ACC112 (cell line): ENCODE data around the gene C1QTNF12.

ENCODE experiments used
- H2AFZ ChIP-seq: fragments of 200-600 bp; sonication (generic); one replicate; pipeline ENCODE4 v1.6.0; 2017; ENCODE audit warnings: antibody characterized with exemption, low read length; ENCODE audit not compliant: unreplicated experiment
- H3K27ac ChIP-seq: fragments of 200-600 bp; sonication (generic); 2 replicates; pipeline ENCODE4 v1.5.1; 2014; ENCODE audit warnings: low read depth, mild to moderate bottlenecking, antibody characterized with exemption, low read length, moderate library complexity
- H3K27me3 ChIP-seq: fragments of 200-600 bp; sonication (generic); 2 replicates; pipeline ENCODE4 v1.6.1; 2014; ENCODE audit warnings: mild to moderate bottlenecking, antibody characterized with exemption, low read length, moderate library complexity, mixed read lengths; ENCODE audit not compliant: insufficient read depth
- H3K36me3 ChIP-seq: fragments of 200-600 bp; sonication (generic); 2 replicates; pipeline ENCODE4 v1.6.1; 2016; ENCODE audit warnings: mild to moderate bottlenecking, antibody characterized with exemption, low read length, moderate library complexity, mixed read lengths; ENCODE audit not compliant: insufficient read depth
- H3K4me1 ChIP-seq: fragments of 200-600 bp; sonication (generic); one replicate; pipeline ENCODE4 v1.6.1; 2016; ENCODE audit warnings: low read length, mixed read lengths; ENCODE audit not compliant: insufficient read depth, unreplicated experiment, control insufficient read depth
- H3K4me3 ChIP-seq: fragments of 200-600 bp; sonication (generic); 2 replicates; pipeline ENCODE4 v1.5.1; 2014; ENCODE audit warnings: mild to moderate bottlenecking, low read depth, low read length
- H3K79me2 ChIP-seq: fragments of 200-600 bp; sonication (generic); one replicate; pipeline ENCODE4 v1.6.0; 2016; ENCODE audit warnings: low read length; ENCODE audit not compliant: control insufficient read depth, unreplicated experiment, insufficient read depth

C1QTNF12 gene, protein sequence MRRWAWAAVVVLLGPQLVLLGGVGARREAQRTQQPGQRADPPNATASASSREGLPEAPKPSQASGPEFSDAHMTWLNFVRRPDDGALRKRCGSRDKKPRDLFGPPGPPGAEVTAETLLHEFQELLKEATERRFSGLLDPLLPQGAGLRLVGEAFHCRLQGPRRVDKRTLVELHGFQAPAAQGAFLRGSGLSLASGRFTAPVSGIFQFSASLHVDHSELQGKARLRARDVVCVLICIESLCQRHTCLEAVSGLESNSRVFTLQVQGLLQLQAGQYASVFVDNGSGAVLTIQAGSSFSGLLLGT

DNA sequence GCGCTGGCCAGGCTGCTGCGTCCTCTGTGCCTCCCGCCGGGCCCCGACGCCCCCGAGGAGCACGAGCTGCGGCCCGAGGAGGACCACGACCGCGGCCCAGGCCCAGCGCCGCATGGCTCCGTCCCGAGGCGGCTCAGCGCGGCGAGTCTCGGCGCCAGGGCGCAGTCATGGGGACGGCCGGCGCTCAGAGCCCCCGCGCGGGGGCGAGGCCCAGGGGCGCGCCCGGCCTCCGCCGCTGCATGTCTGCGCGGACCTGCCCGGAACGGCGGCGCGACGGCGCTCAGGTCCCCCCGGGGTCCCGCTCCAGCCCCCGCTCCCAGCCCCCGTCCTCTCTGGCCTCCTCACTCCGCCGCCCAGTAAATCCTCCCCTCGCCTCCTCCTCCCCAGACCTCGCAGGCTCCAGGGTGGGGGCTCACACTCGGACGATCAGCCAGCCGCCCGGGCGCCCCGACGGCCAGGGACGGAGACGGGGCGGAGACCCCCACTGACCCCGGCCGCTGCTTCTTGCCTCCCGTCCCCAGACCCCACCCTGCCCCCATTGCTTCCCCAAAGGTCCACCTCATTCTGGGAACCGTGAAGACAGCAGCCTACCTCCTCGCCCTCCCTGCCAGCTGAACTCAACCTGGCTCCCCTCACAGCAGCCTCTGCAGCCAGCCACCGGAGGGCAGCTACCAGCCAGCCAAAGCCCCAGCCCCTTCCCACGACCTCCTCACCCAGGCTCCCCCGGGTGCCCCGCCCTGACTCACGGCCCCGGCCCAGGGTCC is at the start of gene C1QTNF12:
Gene C1QTNF12, minus strand, starts transcription at position 146 of the 764 bp plus-strand sequence. Its CDS starts 32 bp downstream, at position 114.
- Histone ChIP-seq H3K4me3 (no peak within 1 kb of the TSS), H3K4me1 (no peaks in the 10 kb centered on the region), H3K27me3 (peaks cover 9% of the 10 kb centered on the region; the same call in 1 of the 2 replicates), H3K79me2 (no peaks in the 10 kb centered on the region), H3K36me3 (no peaks in the 10 kb centered on the region), H2AFZ (no peak within 1 kb of the TSS), H3K27ac (no peak within 1 kb of the TSS)

GRCh38 chr1:1295154-1295923 is 48.8 kb upstream of the C1QTNF12 start:
- H3K4me3 ChIP-seq = no peak overlapping the region
- H2AFZ ChIP-seq = no peak overlapping the region
- no peak overlapping the region for H3K27ac ChIP-seq
- no peaks in the 10 kb centered on the region for H3K27me3 ChIP-seq
- no peaks in the 10 kb centered on the region for H3K79me2 ChIP-seq
- peaks cover 10% of the 10 kb centered on the region for H3K4me1 ChIP-seq
- H3K36me3 ChIP-seq = no peaks in the 10 kb centered on the region

- Histone ChIP-seq H3K36me3 (no peaks in the 10 kb centered on the region), H3K79me2 (no peaks in the 10 kb centered on the region), H2AFZ (no peak overlapping the region), H3K27me3 (no peaks in the 10 kb centered on the region), H3K27ac (no peak overlapping the region), H3K4me1 (peaks cover 10% of the 10 kb centered on the region), H3K4me3 (no peak overlapping the region)
These were observed 47.8 kb upstream of the C1QTNF12 start for GRCh38 chr1:1294250-1294890.

DNA sequence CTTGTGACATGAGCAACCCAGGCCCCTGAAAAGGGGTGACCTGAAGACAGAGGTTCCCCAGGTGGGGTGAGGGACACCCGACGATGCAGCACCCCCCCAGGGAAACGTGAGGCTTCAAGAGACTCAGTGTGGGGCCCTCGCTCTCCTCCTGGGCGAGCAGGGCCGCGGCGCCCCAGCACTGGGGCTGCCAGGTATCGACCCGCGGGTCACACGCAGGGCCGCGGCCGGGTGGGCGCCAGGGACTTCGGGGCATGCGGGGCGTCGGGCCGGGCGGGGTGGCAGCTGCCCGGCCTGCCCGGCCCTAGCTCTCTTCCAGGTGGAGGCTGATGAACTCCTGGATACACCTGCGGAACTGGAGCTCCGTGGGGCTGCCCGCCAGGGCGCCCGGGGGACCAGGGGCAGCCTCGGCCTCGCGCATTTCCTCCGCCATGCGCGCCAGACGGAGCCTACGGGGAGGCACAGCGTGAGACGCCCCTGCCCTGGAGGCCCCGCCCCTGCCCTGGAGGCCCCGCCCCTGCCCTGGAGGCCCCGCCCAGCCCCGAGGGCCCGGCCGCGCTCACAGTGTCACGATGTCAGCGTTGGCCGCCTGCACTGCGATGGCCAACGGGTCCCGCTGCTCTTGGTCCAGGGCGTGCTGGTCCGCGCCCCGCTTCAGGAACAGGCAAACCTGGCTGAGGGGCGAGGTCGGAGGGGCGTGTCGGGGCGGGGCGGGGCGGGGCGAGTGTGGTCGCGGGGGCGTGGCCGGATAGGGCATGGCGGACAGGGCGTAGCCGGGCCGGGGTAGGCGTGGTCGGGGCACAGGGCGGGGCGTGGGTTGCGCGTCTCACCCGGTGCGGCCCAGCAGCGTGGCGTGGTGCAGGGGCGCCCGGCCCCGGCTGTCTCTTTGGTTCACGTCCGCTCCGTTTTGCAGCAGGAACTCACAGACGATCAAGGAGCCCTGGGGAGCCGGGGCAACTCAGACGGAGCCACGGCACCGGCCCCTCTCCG is 47.0 kb upstream of the C1QTNF12 start:
- H3K27ac ChIP-seq = no peak overlapping the region
- H3K4me3 ChIP-seq = no peak overlapping the region

DNA sequence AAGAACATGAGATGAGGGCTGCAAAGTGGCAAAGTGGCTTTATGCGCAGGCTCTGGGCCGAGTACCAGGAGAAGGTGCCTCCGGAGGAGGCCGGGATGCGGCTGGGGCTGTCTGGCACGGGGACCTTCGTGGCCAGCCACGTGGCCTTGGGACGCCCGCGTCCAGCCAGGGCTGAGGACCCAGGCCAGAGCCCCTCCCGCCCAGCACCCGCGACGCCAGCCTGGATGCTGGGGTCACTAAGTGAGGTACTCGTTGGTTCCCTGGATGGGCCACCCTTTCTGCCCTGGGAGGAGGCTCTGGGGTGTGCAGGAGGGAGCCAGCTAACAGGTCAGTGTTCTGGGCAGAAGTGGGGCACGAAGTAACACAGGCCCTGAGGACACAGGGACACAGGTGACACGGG is 46.3 kb upstream of the C1QTNF12 start:
- Histone ChIP-seq H3K4me1 (peaks cover 10% of the 10 kb centered on the region), H3K27me3 (no peaks in the 10 kb centered on the region), H3K4me3 (no peak overlapping the region), H3K79me2 (no peaks in the 10 kb centered on the region), H3K27ac (no peak overlapping the region), H2AFZ (no peak overlapping the region), H3K36me3 (no peaks in the 10 kb centered on the region)

More for the DNA sequence above, 47.0 kb upstream of the C1QTNF12 start:
- no peaks in the 10 kb centered on the region for H3K36me3 ChIP-seq
- H2AFZ ChIP-seq = no peak overlapping the region
- H3K27me3 ChIP-seq = no peaks in the 10 kb centered on the region
- no peaks in the 10 kb centered on the region for H3K79me2 ChIP-seq
- H3K4me1 ChIP-seq = peaks cover 10% of the 10 kb centered on the region

GRCh38 chr1:1292442-1292779 is 45.9 kb upstream of the C1QTNF12 start:
- H3K4me3 ChIP-seq = no peak overlapping the region
- no peaks in the 10 kb centered on the region for H3K36me3 ChIP-seq
- no peaks in the 10 kb centered on the region for H3K27me3 ChIP-seq
- no peak overlapping the region for H3K27ac ChIP-seq
- H2AFZ ChIP-seq = no peak overlapping the region
- no peaks in the 10 kb centered on the region for H3K79me2 ChIP-seq
- peaks cover 10% of the 10 kb centered on the region for H3K4me1 ChIP-seq

DNA sequence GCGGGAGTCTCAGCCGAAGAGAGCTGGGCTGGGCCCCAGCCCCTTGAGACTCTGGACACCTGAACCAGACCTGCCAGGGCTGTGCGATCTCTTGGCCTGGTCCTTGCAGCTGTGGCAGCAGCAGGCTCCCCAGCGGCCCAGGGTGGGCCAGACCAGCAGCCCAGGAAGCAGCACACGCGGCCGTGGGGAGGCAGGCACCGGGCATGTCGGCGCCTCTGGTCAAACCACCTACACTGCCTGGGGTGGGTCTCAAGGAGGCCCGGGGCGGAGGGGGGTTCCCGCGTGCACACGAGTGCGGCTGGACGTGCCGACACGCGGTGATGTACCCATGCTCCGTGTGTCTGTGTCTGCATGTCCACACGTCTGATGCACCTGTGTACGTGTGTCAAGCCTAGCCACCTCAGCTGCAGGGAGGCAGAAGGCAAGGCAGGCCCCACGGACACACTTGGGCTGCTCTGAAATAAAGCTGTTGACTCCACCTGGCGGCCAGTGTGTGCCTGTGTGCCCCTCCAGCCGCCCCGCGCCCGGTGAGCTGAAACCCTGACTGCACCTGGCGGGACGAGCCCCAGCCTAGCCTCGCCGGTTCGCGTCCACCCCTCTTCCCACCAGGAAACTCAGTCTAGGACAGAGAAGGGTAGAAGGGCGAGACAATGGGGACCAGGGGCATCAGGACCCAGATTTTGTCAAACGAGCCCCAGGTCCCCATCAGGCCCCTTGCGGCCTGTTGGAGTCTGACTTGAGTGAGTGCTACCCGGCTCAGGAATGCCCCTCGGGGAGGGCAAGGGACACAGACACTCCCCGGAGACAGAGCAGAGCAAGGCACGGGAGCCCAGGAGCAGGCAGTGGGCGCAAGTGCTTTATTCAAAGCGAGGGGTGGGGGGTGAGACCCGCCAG is 45.3 kb upstream of the C1QTNF12 start:
- no peaks in the 10 kb centered on the region for H3K36me3 ChIP-seq
- peaks cover 10% of the 10 kb centered on the region for H3K4me1 ChIP-seq
- H3K79me2 ChIP-seq = no peaks in the 10 kb centered on the region
- no peak overlapping the region for H3K4me3 ChIP-seq
- H3K27ac ChIP-seq = no peak overlapping the region
- H3K27me3 ChIP-seq = no peaks in the 10 kb centered on the region
- no peak overlapping the region for H2AFZ ChIP-seq

DNA sequence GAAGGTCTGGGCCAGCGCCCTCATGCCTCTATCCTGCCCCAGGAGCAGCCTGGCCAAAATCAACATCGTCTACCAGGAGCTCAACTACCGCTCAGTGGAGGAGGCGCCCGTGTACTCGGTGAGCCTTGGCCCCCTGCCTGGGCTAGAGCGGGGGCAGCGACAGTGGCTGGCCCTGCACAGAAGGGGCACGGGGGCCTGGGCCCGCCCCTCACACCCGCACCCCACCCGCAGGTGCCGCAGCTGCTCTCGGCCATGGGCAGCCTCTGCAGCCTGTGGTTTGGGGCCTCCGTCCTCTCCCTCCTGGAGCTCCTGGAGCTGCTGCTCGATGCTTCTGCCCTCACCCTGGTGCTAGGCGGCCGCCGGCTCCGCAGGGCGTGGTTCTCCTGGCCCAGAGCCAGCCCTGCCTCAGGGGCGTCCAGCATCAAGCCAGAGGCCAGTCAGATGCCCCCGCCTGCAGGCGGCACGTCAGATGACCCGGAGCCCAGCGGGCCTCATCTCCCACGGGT is 44.6 kb upstream of the C1QTNF12 start:
- Histone ChIP-seq H3K27me3 (no peaks in the 10 kb centered on the region), H3K4me3 (no peak overlapping the region), H3K36me3 (no peaks in the 10 kb centered on the region), H2AFZ (no peak overlapping the region), H3K27ac (no peak overlapping the region), H3K79me2 (no peaks in the 10 kb centered on the region), H3K4me1 (peaks cover 10% of the 10 kb centered on the region)

GRCh38 chr1:1290238-1290731 is 43.8 kb upstream of the C1QTNF12 start:
- Histone ChIP-seq H3K27ac (no peak overlapping the region), H3K4me1 (peaks cover 10% of the 10 kb centered on the region), H3K79me2 (no peaks in the 10 kb centered on the region), H2AFZ (no peak overlapping the region), H3K27me3 (no peaks in the 10 kb centered on the region), H3K36me3 (no peaks in the 10 kb centered on the region), H3K4me3 (no peak overlapping the region)
